Measurements from ENCODE around the gene TUBB8.

DNA sequence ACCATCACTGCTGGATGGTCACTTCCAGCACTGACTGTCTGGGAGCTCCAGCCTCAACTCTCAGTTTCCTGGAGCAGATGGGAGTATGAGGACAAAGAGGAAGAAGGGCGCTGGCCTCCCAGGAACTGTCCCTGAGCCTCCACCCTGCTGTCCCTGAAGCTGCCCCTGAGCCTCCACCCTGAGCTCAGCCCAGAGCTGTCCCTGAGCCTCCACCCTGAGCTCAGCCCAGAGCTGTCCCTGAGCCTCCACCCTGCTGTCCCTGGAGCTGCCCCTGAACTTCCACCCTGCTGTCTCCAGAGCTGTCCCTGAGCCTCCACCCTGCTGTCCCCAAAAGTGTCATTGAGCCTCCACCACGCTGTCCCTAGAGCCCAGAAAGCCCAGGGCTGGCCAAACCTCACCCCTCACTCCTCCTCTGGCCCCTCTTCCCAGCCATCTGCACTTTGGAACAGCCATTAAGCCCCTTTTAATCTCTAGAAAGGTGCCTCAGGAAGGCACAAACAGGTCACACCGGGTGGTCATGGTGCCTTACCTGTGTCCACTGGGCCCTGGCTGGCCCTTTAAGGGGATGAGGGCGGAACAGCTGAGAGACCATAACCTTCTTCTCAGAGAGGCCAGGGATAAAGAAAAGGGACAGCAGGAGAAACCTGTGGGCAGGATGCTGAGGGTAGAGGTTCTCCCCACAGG is 30.6 kb upstream of the TUBB8 start:
- TF ChIP-seq RCOR1 (IDR thresholded peaks at IDR 0.05; ENCODE audit: insufficient replicate concordance, low read length): no peak
- no peak for TF ChIP-seq POLR2A (IDR thresholded peaks at IDR 0.05; ENCODE audit: low read depth, low read length)
- TF ChIP-seq, protein P1, sequence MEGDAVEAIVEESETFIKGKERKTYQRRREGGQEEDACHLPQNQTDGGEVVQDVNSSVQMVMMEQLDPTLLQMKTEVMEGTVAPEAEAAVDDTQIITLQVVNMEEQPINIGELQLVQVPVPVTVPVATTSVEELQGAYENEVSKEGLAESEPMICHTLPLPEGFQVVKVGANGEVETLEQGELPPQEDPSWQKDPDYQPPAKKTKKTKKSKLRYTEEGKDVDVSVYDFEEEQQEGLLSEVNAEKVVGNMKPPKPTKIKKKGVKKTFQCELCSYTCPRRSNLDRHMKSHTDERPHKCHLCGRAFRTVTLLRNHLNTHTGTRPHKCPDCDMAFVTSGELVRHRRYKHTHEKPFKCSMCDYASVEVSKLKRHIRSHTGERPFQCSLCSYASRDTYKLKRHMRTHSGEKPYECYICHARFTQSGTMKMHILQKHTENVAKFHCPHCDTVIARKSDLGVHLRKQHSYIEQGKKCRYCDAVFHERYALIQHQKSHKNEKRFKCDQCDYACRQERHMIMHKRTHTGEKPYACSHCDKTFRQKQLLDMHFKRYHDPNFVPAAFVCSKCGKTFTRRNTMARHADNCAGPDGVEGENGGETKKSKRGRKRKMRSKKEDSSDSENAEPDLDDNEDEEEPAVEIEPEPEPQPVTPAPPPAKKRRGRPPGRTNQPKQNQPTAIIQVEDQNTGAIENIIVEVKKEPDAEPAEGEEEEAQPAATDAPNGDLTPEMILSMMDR (conservative IDR thresholded peaks at IDR 0.05; ENCODE audit: low read depth, low read length): no peak
- TF ChIP-seq MAFK (IDR thresholded peaks at IDR 0.05; ENCODE audit: low read depth, low read length): no peak
- TF ChIP-seq CEBPB (IDR thresholded peaks at IDR 0.05; ENCODE audit: low read depth, low read length): no peak
- TF ChIP-seq CHD1 (IDR thresholded peaks at IDR 0.05; ENCODE audit: low read depth, low read length): no peak
- no peak for TF ChIP-seq RAD21 (IDR thresholded peaks at IDR 0.05; ENCODE audit: low read length)
- TF ChIP-seq, protein P2, sequence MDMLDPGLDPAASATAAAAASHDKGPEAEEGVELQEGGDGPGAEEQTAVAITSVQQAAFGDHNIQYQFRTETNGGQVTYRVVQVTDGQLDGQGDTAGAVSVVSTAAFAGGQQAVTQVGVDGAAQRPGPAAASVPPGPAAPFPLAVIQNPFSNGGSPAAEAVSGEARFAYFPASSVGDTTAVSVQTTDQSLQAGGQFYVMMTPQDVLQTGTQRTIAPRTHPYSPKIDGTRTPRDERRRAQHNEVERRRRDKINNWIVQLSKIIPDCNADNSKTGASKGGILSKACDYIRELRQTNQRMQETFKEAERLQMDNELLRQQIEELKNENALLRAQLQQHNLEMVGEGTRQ (IDR thresholded peaks at IDR 0.05; ENCODE audit: low read depth, low read length): no peak
- TF ChIP-seq, protein P3, sequence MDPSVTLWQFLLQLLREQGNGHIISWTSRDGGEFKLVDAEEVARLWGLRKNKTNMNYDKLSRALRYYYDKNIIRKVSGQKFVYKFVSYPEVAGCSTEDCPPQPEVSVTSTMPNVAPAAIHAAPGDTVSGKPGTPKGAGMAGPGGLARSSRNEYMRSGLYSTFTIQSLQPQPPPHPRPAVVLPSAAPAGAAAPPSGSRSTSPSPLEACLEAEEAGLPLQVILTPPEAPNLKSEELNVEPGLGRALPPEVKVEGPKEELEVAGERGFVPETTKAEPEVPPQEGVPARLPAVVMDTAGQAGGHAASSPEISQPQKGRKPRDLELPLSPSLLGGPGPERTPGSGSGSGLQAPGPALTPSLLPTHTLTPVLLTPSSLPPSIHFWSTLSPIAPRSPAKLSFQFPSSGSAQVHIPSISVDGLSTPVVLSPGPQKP (IDR thresholded peaks at IDR 0.05; ENCODE audit: borderline replicate concordance, low read depth, low read length): no peak
- no peak for TF ChIP-seq BHLHE40 (IDR thresholded peaks at IDR 0.05; ENCODE audit: low read depth, low read length)
- no peak for TF ChIP-seq MAZ (IDR thresholded peaks at IDR 0.05; ENCODE audit: borderline replicate concordance, low read depth, low read length)
- TF ChIP-seq MXI1 (IDR thresholded peaks at IDR 0.05; ENCODE audit: borderline replicate concordance, low read depth, low read length): no peak
